ENCODE data around the gene SHANK3. TPM values are rescaled to one million over a fixed set of nuclear protein-coding genes. Genes with fewer than 3 reads are reported as not detected.

SHANK3 gene
- total RNA-seq, 1 donor from 2014 or later = 22.9 TPM

GRCh38 chr22:50720301-50721256 lies 48.0 kb downstream of the SHANK3 start:
- DNase-seq = no peak
- intact Hi-C loops (cut with micrococcal nuclease) = no loop called here
- no peak for ATAC-seq

- no peak for DNase-seq
- intact Hi-C loops (cut with micrococcal nuclease) = no loop called here
- ATAC-seq = peak; percentile 6
Measured at GRCh38 chr22:50721257-50721844, 48.7 kb downstream of the SHANK3 start.

- intact Hi-C loops (cut with micrococcal nuclease) = no loop called here
- DNase-seq (no peak), ATAC-seq (no peak)
Measured at GRCh38 chr22:50722048-50722701, 49.6 kb downstream of the SHANK3 start.

Other genes with a start within 250 kb of the SHANK3 start
- 55.5 TPM for gene SBF1, start 197.8 kb upstream of the SHANK3 start, total RNA-seq
- not detected for gene ADM2, start 191.3 kb upstream of the SHANK3 start, total RNA-seq
- not detected for gene MIOX, start 186.0 kb upstream of the SHANK3 start, total RNA-seq
- 27.6 TPM for gene LMF2, start 165.1 kb upstream of the SHANK3 start, total RNA-seq
- gene NCAPH2, start 164.6 kb upstream of the SHANK3 start, total RNA-seq = 30.6 TPM
- 1.3 TPM for gene SCO2, start 147.2 kb upstream of the SHANK3 start, total RNA-seq
- 12.7 TPM for gene TYMP, start 142.8 kb upstream of the SHANK3 start, total RNA-seq
- not detected for gene KLHDC7B, start 126.9 kb upstream of the SHANK3 start, total RNA-seq
- not detected for gene SYCE3, start 109.9 kb upstream of the SHANK3 start, total RNA-seq
- 458 TPM for gene CPT1B, start 94.4 kb upstream of the SHANK3 start, total RNA-seq
- gene CHKB, start 90.0 kb upstream of the SHANK3 start, total RNA-seq = 42.7 TPM
- gene MAPK8IP2, start 72.0 kb upstream of the SHANK3 start, total RNA-seq = 0.57 TPM
- gene ARSA, start 44.7 kb upstream of the SHANK3 start, total RNA-seq = 22.2 TPM
- not detected for gene ACR, start 65.4 kb downstream of the SHANK3 start, total RNA-seq
- 6.7 TPM for gene RABL2B, start 110.8 kb downstream of the SHANK3 start, total RNA-seq

Data from left ventricle myocardium superior (tissue), 1 donor.